Osteocyte (in vitro differentiated cells): ENCODE measurements around the gene GBX2. TPM values are rescaled to one million over a fixed set of nuclear protein-coding genes. Genes with fewer than 3 reads are reported as not detected.

ENCODE experiments used
- DNase-seq: peaks from one replicate; pipeline ENCODE4 v3.0.0; 2021; ENCODE audit warnings: mixed read lengths; ENCODE audit not compliant: unreplicated experiment; ENCODE audit errors: extremely low spot score
- H3K27ac Mint-ChIP-seq: one replicate; pipeline ENCODE4 v1.8.0; 2021; ENCODE audit warnings: mild to moderate bottlenecking, mixed read lengths; ENCODE audit not compliant: unreplicated experiment
- H3K27me3 Mint-ChIP-seq: one replicate; pipeline ENCODE4 v1.8.0; 2021; ENCODE audit warnings: mixed read lengths; ENCODE audit not compliant: unreplicated experiment
- H3K36me3 Mint-ChIP-seq: one replicate; pipeline ENCODE4 v1.8.0; 2021; ENCODE audit warnings: mixed read lengths; ENCODE audit not compliant: unreplicated experiment
- H3K4me1 Mint-ChIP-seq: one replicate; pipeline ENCODE4 v1.8.0; 2021; ENCODE audit warnings: mixed read lengths; ENCODE audit not compliant: unreplicated experiment
- H3K4me3 Mint-ChIP-seq: one replicate; pipeline ENCODE4 v1.8.0; 2021; ENCODE audit warnings: mild to moderate bottlenecking, moderate library complexity, mixed read lengths; ENCODE audit not compliant: unreplicated experiment
- H3K9me3 Mint-ChIP-seq: one replicate; pipeline ENCODE4 v1.8.0; 2021; ENCODE audit warnings: mixed read lengths; ENCODE audit not compliant: unreplicated experiment
- CTCF ChIP-seq: fragments of 200-600 bp; sonication (generic); IDR thresholded peaks from 2 replicates; pipeline ENCODE4 v1.5.0; 2021; ENCODE audit warnings: antibody characterized with exemption, mild to moderate bottlenecking, moderate library complexity
- total RNA-seq: library from RNA; stranded (reverse); gene quantifications from 2 replicates; pipeline ENCODE4 v1.2.1, GENCODE V29; 2021

Gene GBX2
- total RNA-seq, 1 donor from 2014 or later, result 56.5 TPM

- H3K4me1 Mint-ChIP-seq, result peaks cover 38% of the 10 kb centered on the region
- no peak overlapping the region for H3K4me3 Mint-ChIP-seq
- H3K27me3 Mint-ChIP-seq, result no peaks in the 10 kb centered on the region
- no peak for TF ChIP-seq CTCF
- DNase-seq, result no peak
- no peaks in the 10 kb centered on the region for H3K9me3 Mint-ChIP-seq
- H3K27ac Mint-ChIP-seq, result no peak overlapping the region
- H3K36me3 Mint-ChIP-seq, result peaks cover 19% of the 10 kb centered on the region
These were observed 6.7 kb downstream of the GBX2 start for GRCh38 chr2:236161531-236161930.

GRCh38 chr2:236161082-236161462, 7.1 kb downstream of the GBX2 start:
- Mint-ChIP-seq H3K36me3 (peaks cover 15% of the 10 kb centered on the region), H3K27ac (no peak overlapping the region), H3K4me1 (peaks cover 36% of the 10 kb centered on the region), H3K27me3 (no peaks in the 10 kb centered on the region), H3K9me3 (no peaks in the 10 kb centered on the region), H3K4me3 (no peak overlapping the region)
- no peak for DNase-seq
- no peak for TF ChIP-seq CTCF

GRCh38 chr2:236160366-236161081, 7.7 kb downstream of the GBX2 start:
- Mint-ChIP-seq H3K4me3 (no peak overlapping the region), H3K27ac (no peak overlapping the region), H3K9me3 (no peaks in the 10 kb centered on the region), H3K27me3 (no peaks in the 10 kb centered on the region), H3K36me3 (peaks cover 10% of the 10 kb centered on the region), H3K4me1 (peaks cover 30% of the 10 kb centered on the region)
- TF ChIP-seq CTCF, result no peak
- DNase-seq, result no peak

- TF ChIP-seq CTCF, result no peak
- no peak for DNase-seq
These were observed 8.4 kb downstream of the GBX2 start for GRCh38 chr2:236159778-236160170.

GRCh38 chr2:236158969-236159777, 9.0 kb downstream of the GBX2 start:
- TF ChIP-seq CTCF, result no peak
- Mint-ChIP-seq H3K9me3 (no peaks in the 10 kb centered on the region), H3K27ac (no peak overlapping the region), H3K27me3 (no peaks in the 10 kb centered on the region), H3K4me3 (no peak overlapping the region), H3K4me1 (peaks cover 20% of the 10 kb centered on the region), H3K36me3 (no peaks in the 10 kb centered on the region)
- no peak for DNase-seq

More at GRCh38 chr2:236159778-236160170, 8.4 kb downstream of the GBX2 start:
- Mint-ChIP-seq H3K4me1 (peaks cover 23% of the 10 kb centered on the region), H3K4me3 (no peak overlapping the region), H3K27me3 (no peaks in the 10 kb centered on the region), H3K9me3 (no peaks in the 10 kb centered on the region), H3K36me3 (peaks cover 2% of the 10 kb centered on the region), H3K27ac (no peak overlapping the region)
